DMS 273 treated with DMSO at 0.1 percent for 48 hours (cell line): ENCODE data around the gene ACTR8.
"Not testable (repeated sequence)": the region's sequence is repeated elsewhere in the genome, so short reads cannot be mapped to it uniquely, and the experiment has no call there.

Source experiments
- DNase-seq: peaks from one replicate; lab custom pipeline; 2025; lab: John Stamatoyannopoulos, UW

Gene ACTR8, protein sequence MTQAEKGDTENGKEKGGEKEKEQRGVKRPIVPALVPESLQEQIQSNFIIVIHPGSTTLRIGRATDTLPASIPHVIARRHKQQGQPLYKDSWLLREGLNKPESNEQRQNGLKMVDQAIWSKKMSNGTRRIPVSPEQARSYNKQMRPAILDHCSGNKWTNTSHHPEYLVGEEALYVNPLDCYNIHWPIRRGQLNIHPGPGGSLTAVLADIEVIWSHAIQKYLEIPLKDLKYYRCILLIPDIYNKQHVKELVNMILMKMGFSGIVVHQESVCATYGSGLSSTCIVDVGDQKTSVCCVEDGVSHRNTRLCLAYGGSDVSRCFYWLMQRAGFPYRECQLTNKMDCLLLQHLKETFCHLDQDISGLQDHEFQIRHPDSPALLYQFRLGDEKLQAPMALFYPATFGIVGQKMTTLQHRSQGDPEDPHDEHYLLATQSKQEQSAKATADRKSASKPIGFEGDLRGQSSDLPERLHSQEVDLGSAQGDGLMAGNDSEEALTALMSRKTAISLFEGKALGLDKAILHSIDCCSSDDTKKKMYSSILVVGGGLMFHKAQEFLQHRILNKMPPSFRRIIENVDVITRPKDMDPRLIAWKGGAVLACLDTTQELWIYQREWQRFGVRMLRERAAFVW

DNA sequence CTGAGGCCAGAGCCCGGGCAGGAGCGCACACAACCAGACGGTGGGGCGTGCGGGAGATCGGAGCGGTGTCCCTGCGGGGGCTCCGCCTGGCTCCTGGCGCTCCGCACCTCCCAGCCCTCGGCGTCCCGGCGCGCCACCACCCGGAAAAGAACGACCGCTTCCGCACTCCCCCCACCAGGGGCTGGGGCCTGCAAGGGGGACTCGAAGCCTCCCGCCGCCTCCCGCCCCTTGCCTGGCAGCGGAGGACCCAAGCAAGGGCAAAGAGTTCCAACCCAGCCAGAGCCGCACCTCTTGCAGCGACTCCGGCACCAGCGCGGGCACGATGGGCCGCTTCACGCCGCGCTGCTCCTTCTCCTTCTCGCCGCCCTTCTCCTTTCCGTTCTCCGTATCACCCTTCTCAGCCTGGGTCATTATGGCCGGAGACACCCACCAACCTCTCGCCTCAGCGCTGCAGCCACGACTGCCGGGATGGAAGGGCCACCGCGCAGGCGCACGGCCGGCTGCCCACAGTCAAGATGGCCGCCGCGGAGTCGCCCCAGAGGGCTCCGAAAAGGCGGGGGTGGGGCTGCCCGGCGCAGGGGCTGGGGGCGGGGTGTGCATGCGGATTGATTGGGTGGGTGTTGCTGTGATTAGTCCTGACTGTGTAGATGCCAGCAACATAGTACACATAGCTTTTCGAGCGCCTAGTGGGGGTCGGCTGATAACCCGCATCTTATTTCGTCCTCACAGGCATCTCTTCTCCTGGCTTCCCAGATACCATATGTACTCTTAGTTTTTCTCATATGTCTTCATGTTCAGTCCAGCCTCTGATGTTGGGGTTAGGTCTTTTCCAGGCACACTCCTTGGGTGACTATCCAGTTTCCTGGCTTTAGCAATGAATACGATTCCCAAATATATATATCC lies at the start of gene ACTR8:
Gene ACTR8, minus strand, starts transcription at position 462 of the 903 bp plus-strand sequence. Its CDS starts 51 bp downstream, at position 411.
- peak; percentile 6 for DNase-seq

DNA sequence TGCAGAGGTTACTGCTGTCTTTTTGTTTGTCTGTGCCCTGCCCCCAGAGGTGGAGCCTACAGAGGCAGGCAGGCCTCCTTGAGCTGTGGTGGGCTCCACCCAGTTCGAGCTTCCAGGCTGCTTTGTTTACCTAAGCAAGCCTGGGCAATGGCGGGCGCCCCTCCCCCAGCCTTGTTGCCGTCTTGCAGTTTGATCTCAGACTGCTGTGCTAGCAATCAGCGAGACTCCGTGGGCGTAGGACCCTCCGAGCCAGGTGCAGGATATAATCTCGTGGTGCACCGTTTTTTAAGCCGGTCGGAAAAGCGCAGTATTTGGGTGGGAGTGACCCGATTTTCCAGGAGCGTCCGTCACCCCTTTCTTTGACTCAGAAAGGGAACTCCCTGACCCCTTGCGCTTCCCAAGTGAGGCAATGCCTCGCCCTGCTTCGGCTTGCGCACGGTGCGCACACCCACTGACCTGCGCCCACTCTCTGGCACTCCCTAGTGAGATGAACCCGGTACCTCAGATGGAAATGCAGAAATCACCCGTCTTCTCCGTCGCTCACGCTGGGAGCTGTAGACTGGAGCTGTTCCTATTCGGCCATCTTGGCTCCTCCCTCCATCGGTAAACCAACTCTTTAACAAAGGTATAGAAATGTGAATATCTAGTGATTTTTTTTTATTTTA lies 45.4 kb upstream of the ACTR8 start:
- not testable (repeated sequence) for DNase-seq

DNA sequence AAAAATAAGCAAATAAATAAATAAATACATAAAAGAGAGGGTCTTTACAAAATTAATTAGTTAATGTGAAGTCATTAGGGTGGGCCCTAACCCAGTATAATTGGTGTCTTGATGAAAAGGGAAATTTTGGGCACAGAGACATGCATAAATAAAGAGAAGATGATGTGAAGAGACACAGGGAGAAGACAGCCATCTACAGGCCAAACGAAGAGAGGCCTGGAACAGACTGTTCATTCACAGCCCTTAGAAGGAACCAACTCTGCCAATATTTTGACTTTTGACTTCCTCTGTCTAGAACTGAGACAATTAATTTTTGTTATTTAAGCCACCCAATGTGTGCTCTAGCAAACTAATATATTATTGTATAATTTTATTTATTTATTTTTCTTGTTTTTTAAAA lies 39.3 kb upstream of the ACTR8 start:
- DNase-seq, result no peak

DNA sequence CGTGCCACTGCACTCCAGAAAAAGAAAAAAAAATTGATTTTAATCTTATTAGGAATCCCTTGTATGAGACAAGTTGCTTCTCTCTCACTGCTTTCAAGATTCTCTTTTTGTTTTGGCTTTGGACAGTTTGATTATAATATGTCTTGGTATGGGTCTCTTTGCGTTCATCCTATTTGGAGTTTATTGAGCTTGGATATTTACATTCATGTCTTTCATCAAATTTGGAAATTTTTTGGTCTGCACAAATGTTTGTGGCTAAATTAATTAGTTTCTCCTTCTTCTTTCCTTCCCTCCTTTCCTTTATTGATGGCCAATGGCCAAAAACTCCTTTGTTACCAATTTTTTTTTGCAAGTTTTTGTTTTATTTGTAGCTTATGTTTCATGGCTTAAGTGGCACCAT lies 37.8 kb upstream of the ACTR8 start:
- no peak for DNase-seq

DNA sequence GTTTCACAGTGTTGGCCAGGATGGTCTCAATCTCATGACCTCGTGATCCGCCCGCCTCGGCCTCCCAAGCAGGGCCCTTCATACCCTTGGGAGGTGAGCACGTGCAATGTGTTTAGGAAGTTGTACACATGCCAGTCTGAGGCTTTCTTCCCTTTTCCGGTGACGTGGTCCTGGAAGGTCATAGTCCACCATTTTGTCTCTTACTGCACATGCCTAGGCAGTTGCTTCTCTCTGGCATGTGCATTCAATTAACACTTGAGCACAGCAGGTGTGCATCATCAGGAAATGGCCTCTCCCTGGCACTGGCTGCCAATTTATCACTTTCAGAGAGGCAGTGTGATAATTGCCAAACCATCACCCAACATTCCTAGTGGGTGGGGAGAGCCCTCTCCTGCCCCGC lies 31.4 kb upstream of the ACTR8 start:
- no peak for DNase-seq

DNA sequence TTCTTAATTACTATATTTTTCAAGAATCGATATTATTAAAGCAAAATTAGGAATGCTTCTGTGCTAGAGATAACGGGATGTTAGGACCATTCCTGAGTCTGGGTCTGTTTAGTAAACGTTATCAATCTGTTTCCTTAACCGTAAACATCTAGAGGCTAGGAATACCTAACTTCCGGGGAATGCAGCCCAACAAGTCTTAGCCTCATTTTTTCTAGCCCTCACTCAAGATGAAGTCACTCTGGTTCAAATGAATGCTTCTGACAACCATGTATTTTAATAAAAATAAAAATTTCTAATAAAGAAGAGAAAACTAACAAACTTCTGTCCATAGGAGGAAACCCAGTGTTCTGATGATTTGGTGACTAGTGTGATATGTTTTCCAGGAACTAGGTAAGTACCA lies 20.8 kb upstream of the ACTR8 start:
- DNase-seq, result no peak

DNA sequence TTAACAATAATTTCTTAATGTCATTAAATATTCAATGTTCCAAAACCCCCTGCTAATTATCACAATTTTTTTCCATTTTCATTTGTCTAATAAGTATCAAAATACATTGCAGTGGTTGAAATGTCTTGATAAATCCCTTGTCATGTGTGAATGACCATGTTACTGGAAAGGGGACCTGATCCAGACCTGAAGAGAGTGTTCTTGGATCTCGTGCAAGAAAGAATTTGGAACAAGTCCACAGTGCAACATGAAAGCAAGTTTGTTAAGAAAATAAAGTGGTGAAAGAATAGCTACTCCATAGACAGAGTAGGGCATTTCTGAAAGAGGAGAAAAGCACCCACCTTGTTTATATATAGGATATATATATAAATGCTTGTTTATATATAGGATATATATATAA lies 20.1 kb upstream of the ACTR8 start:
- DNase-seq, result no peak

DNA sequence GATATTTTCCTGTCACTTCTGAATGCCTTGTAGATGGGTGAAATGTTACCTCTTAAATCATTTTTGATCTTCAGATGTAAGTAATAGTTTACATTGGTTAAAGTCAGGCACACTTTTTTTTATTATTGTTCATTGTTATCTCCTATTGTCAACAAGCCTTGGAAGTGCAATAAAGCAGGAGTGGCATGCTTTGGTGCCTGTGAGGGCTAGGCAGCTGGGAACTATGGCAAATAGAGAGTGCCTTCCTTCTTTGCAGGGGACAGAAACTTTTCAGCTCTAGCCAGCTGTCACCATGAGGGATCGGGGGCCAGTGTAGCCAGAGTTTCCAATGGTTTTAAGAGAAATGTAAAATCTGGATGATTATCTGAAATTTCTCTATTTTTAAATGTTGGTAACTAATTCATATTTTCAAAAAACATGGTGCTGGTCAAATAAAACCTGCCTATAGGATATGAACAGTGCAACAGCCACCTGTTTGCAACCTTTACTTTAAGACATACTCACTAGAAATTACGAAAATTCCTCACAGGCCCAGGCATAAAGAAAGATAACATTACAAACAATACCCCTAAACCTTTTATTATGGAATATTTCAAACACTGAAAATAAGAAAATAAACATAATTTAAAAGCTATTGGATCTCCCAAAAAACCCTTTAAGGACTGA lies 18.8 kb upstream of the ACTR8 start:
- no peak for DNase-seq

DNA sequence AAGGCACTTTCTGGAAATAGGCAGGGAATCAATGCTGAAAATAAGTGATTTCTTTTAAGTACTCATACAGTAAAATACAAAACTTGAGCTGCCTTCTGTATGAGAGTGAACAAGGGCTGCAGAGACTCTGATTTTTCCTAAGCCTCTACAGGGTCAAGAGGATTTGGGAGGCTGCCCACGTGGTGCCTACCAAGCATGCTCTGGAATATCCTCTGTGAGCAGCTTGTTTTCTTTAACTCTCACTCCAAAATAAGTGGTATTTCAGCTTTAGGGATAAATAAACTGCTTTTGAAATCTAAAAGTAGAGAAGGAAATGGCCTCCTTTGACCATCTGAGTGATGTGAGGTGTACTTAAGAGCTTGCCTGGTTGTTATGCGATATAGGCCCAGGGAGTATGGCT lies 17.8 kb upstream of the ACTR8 start:
- DNase-seq, result no peak

DNA sequence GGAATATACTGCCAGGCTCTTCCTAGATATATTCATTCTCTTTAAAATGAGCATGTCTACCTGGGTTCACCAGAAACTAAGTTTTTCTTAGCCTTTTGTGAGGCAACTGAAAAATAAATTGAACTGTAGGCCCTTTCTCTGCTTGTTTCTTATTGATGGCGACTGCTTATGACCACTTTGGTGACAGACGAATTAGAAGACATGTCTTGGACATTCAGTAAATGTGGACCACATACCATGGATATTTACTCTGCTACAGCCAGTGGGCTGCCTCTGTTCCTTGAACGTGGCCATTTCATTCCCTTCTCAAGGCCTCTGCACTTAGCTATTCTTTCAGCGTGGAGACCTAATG lies 10.3 kb upstream of the ACTR8 start:
- DNase-seq, result no peak

DNA sequence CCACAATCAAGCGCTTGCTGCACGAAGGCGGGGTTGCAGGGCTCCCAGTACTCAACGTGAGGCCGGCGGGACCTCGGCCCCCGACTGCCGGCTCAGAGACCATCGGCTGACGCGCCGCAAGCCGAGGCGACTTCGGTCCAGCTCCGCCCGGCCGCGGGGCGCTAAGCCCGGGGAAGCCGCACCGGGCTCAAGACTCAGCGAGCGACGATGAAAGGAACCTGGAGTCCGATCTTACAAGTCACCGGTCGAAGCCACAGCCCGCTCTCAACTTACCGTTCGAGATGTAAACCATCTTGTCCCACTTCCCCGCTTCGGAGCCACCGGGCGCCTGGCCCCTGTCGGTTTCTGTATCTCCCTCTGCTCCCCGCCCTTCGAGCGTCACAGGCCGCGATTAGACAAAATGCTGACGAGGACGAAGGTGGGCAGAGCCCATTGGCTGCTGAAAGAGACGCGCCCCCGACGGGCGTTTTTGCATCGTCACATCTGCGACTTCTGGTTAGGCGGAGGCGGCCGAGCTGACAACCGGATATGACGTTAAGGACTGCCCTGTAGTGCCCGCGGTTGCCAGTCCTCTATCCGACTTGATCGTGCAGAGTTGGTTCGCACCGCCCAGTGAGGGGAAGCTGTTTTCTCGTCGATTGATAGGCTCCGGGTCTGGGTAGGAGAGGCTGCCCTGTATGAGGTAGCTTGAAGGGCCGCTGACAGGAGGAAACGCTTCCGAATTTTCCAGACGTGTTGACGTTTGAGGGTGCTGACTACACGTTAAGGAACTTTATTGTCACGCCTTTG lies 9.7 kb upstream of the ACTR8 start, which contains the start of gene SELENOK:
Gene SELENOK, minus strand, starts transcription at position 363 of the 789 bp plus-strand sequence.
- peak; percentile 90 for DNase-seq

DNA sequence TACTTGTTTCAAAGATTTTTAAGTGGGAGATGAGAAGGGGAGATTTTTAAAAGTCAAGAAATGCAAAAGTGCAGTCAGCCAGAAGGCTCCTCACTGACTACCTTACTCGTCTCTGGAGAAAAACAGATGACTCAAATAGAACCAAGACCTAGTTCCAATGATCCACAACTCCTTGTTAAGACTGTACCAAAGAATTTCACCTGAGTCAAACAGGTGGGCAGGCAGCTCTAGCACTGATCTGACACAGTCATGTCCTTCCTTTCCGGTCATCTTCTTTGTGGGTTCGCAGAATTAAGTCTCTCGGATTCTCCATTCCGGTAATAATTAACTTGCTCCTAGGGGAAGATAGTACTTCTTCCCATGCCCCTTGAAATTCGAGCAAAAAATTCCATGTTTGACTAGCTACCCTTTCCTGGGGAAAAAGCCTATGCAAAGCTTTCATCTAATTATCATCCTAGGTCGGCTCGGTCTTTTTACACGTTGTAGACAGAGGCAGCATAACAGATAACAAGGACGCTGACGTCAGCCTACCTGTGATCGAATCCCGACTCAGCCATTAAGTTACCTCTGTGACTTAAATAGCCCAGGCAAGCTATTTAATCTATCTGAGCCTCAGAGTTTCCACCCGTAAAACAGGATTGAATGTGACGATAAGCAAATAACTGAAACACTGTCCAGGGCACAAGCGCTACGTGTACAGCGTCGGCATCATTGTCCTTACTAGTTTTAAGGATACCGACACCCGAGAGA lies 8.9 kb upstream of the ACTR8 start:
- DNase-seq, result no peak

DNA sequence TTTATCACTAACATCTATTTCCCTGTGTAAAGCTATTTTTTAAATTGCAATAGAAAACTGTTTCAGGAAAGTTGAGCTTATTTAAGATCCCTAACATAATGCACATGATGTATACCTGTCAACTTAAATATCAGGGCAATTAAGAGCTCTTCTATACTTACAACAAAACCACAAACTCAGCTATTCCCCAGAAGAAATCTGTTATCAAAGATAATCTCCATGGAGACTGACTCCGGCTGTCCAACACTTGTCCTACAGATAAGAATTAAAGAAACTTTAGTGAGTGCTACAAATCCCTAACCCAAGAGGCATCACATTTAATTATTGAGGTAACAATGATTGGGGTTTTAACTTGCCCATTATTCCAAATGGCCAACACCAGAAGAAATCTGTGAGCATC lies 6.3 kb upstream of the ACTR8 start:
- DNase-seq, result no peak

DNA sequence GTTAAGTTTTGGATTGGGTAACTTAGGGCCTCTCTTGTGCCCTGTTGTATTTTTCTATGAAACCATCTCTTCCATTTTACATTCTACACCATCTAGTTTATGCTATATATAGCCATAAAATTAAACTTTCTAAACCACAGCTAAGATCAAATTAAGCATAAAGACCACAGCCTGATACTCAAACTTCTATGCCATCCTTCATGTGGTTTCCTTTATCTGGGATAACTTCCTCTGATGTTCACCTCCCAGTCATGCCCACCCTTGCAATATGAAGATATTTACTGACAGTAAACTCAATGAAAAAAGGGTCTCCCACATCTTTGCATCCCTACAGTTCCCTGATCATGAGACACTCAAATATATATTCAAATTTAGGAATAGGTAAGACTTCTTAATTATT lies 5.5 kb upstream of the ACTR8 start:
- DNase-seq, result no peak

DNA sequence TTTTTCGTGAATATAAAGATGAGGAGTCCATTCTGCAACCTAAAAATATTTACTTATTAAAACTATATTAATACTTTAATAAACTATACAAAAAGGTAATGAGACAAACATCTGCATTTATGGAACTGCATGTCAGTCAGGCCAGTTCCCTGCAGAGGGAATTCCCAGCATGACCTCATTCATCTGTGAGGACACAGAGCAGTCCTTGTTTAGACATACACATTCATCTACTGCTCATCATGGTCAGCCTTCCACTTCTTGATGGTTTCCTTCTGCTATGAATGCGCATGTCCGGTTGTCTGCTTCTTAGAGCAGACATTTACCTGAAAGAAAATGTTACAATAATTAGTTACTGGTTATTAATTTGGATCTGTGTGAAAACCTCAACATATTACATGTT lies 3.3 kb upstream of the ACTR8 start:
- DNase-seq, result no peak

DNA sequence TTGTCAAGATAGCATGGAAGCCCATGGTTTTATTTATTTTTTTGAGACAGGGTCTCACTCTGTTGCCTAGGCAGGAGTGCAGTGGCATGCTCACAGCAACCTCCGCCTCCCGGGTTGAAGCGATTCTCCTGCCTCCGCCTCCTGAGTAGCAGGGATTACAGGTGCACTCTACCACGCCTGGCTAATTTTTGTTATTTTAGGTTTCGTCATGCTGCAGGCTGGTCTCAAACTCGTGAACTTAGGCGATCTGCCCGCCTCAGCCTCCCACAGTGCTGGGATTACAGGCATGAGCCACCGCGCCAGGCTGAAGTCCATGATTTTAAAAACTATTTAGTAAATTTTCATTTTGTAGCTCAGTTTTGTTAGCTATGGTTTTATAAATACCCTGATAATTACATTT lies 2.7 kb upstream of the ACTR8 start:
- no peak for DNase-seq

DNA sequence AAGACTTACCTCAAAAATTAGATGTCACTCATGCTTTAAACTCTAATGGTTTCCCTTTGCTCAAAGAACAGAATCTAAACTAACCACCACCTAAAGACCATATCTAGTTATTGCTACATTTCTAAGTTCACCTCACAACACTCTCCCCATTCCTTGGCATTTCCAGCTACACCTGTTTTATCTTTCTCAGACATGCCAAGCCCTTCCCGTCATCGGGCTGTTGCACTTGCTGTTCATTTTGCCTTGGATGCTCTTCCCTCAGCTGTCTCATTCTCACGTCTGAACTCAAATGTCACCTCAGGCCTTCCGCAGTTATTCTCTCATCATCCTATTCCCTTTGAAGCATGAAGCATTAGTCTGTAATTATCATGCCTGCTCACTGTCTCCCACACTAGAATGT lies 1.1 kb upstream of the ACTR8 start:
- no peak for DNase-seq

DNA sequence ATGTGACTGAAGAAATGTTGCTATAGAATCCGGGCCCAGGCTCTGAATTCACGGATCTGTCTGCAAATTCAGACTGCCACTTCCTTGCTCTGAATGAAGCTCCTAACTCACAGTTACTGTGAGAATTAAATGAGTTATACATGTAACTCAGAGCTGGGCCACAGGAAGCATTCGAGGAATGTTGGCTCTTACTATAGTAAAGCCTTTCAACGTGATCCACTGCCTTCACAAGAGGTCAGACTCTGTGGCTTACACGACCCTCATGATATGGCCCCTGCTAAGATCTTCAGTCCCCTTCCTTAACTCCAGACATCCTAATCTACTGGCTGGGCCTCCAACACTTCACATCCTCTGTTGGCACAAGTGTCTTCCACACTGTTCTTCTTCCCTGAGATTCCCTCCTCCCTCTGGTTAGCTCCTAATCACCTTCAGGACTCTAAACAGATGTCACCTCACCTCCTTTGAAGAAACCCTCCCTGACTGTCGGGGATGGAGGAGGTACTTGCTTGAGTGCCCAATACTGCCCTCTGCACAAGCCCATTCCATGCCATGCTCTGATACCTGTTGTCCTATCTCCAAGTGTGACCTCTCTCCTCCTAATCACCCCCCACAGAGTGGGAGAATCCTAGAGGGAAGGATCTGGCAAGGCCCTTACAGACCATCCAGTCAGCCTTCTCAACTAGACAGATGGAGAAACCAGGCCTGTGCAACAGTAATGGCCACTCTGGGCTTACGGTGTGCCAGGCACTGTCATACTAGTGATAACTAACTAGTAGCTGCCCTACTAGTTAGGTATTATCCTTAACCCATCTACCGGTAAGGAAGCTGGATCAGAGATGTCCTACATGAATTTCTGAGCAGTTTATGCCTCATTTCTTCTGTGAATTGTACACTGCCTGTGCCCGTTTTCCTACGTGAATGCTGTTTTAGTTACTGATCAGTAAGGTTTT lies 1.3 kb downstream of the ACTR8 start:
- no peak for DNase-seq
